HepG2 (cell line): ENCODE data around the gene PAFAH1B1.

Source experiments
- NKX3-1 ChIP-seq: sonication (generic); formaldehyde crosslinking; IDR thresholded peaks from 2 replicates; pipeline ENCODE4 v1.5.0; 2020; ENCODE audit warnings: missing genetic modification reagents
- ZNF180 ChIP-seq: sonication (generic); formaldehyde crosslinking; IDR thresholded peaks from 2 replicates; pipeline ENCODE4 v1.4.0; 2020; ENCODE audit warnings: low read depth, missing genetic modification reagents, borderline replicate concordance
- ZNF318 ChIP-seq: sonication (generic); formaldehyde crosslinking; IDR thresholded peaks from 2 replicates; pipeline ENCODE4 v1.4.0; 2020; ENCODE audit warnings: mild to moderate bottlenecking, missing genetic modification reagents
- ZNF777 ChIP-seq: sonication (generic); formaldehyde crosslinking; IDR thresholded peaks from 2 replicates; pipeline ENCODE4 v1.4.0; 2020; ENCODE audit warnings: missing genetic modification reagents
- ZNF879 ChIP-seq: sonication (generic); formaldehyde crosslinking; IDR thresholded peaks from 2 replicates; pipeline ENCODE4 v1.8.1; 2023; ENCODE audit warnings: missing genetic modification reagents

DNA sequence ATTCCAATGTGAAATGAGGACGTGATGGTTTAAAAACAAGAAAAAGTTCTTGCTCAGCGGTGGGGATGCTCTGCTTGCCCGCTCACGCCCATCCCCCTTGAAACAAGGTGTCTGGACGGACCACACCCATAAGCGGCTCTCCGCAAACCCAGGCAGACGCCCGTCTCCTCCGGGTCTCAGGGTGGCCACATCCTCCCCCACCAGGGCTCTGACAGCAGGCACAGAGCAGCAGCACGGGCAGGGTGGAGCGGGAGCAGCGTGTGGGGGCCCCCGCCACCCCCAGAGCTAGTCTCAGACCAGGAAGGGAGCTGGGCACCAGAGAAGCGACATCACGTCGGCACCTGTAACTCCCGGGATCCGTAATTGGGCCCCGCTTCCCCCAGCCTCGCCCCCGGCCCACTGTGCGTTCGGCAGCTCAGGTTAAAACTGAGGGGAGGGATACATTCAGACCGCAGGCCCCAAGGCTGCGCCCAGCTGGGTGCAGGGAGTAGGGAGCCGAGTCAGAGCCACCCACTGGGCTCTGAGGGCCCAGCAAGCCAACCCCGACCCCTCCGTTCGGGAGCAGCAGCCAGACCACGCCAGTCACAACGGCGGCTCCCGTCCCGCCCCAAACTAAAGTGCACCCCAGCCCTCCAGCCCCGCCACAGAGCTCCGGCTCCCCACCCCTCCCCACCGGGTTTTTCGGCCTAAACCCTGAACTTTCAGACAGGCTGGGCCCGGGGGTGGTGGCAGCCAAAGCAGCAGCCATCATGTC is 96.1 kb downstream of the PAFAH1B1 start:
- TF ChIP-seq ZNF879 = no peak
- TF ChIP-seq ZNF318 (CRISPR knock-in tag) = no peak
- no peak for TF ChIP-seq NKX3-1
- no peak for TF ChIP-seq ZNF180 (CRISPR knock-in tag)
- TF ChIP-seq ZNF777 (CRISPR knock-in tag) = no peak
